WTC11 (cell line): ENCODE data around the gene TAOK2. TPM values are rescaled to one million over a fixed set of nuclear protein-coding genes. Genes with fewer than 3 reads are reported as not detected.

Experiments used
- ATAC-seq: fragments of 200-7000 bp; cut with Tn5 transposase; 2 replicates; pipeline ENCODE4 v1.10.0; 2021; ENCODE audit warnings: mild to moderate bottlenecking, moderate library complexity
- CTCF ChIA-PET: fragments of 300-600 bp; sonication (Branson Sonifier 250); formaldehyde crosslinking; loops from one replicate; lab custom pipeline; 2021; ENCODE audit warnings: antibody characterized with exemption; lab: Charles Lee
- POLR2A ChIA-PET: fragments of 350-600 bp; sonication (Branson Sonifier 250); formaldehyde crosslinking; loops from one replicate; lab custom pipeline; 2021; ENCODE audit warnings: antibody characterized with exemption; lab: Charles Lee
- DNase-seq: peaks from one replicate; pipeline ENCODE4 v3.0.0; 2021; ENCODE audit warnings: low spot score
- H3K27ac Mint-ChIP-seq: 2 replicates; pipeline ENCODE4 v1.8.0; 2021; ENCODE audit warnings: mixed read lengths
- H3K27me3 Mint-ChIP-seq: 2 replicates; pipeline ENCODE4 v1.8.0; 2021; ENCODE audit warnings: low read depth, mild to moderate bottlenecking, moderate library complexity, mixed read lengths
- H3K36me3 Mint-ChIP-seq: 2 replicates; pipeline ENCODE4 v1.8.0; 2021; ENCODE audit warnings: mixed read lengths
- H3K4me1 Mint-ChIP-seq: 2 replicates; pipeline ENCODE4 v1.8.0; 2022; ENCODE audit warnings: mixed read lengths
- H3K4me3 Mint-ChIP-seq: 2 replicates; pipeline ENCODE4 v1.8.0; 2021; ENCODE audit warnings: mild to moderate bottlenecking, moderate library complexity, mixed read lengths
- H3K9me3 Mint-ChIP-seq: 2 replicates; pipeline ENCODE4 v1.8.0; 2021; ENCODE audit warnings: mixed read lengths
- CREM ChIP-seq: sonication (generic); formaldehyde crosslinking; IDR thresholded peaks from 2 replicates; pipeline ENCODE4 v1.8.1; 2022; ENCODE audit warnings: mild to moderate bottlenecking, missing genetic modification reagents, moderate library complexity
- HMGA2 ChIP-seq: fragments of 250-450 bp; sonication (Bioruptor Pico); IDR thresholded peaks from 2 replicates; pipeline ENCODE4 v1.4.0; 2021; ENCODE audit warnings: mild to moderate bottlenecking, moderate library complexity
- IRF2 ChIP-seq: sonication (generic); formaldehyde crosslinking; IDR thresholded peaks from 2 replicates; pipeline ENCODE4 v1.8.0; 2022; ENCODE audit warnings: low read depth, missing genetic modification reagents, borderline replicate concordance
- JAZF1 ChIP-seq: fragments of 250-450 bp; sonication (Bioruptor Pico); IDR thresholded peaks from 2 replicates; pipeline ENCODE4 v1.9.0; 2021; ENCODE audit warnings: moderate library complexity, mild to moderate bottlenecking, inconsistent platforms
- KAT7 ChIP-seq: sonication (generic); formaldehyde crosslinking; IDR thresholded peaks from 2 replicates; pipeline ENCODE4 v1.8.1; 2023; ENCODE audit warnings: missing genetic modification reagents, mild to moderate bottlenecking, borderline replicate concordance
- NFYB ChIP-seq: sonication (generic); formaldehyde crosslinking; conservative IDR thresholded peaks from 2 replicates; pipeline ENCODE4 v1.8.0; 2022; ENCODE audit warnings: low read depth, missing genetic modification reagents
- NR3C1 ChIP-seq: sonication (generic); formaldehyde crosslinking; conservative IDR thresholded peaks from 2 replicates; pipeline ENCODE4 v1.8.1; 2023; ENCODE audit warnings: low read depth, mild to moderate bottlenecking, missing genetic modification reagents
- OVOL2 ChIP-seq: fragments of 250-450 bp; sonication (Bioruptor Pico); IDR thresholded peaks from 2 replicates; pipeline ENCODE4 v1.9.0; 2021; ENCODE audit warnings: mild to moderate bottlenecking, borderline replicate concordance
- TEAD4 ChIP-seq: sonication (generic); formaldehyde crosslinking; IDR thresholded peaks from 2 replicates; pipeline ENCODE4 v1.8.0; 2022; ENCODE audit warnings: mild to moderate bottlenecking, missing genetic modification reagents
- ZBTB21 ChIP-seq: sonication (generic); formaldehyde crosslinking; IDR thresholded peaks from 2 replicates; pipeline ENCODE4 v1.8.1; 2023; ENCODE audit warnings: mild to moderate bottlenecking, missing genetic modification reagents, borderline replicate concordance
- ZNF121 ChIP-seq: sonication (generic); formaldehyde crosslinking; IDR thresholded peaks from 2 replicates; pipeline ENCODE4 v1.8.0; 2023; ENCODE audit warnings: missing genetic modification reagents
- ZNF263 ChIP-seq: sonication (generic); formaldehyde crosslinking; IDR thresholded peaks from 2 replicates; pipeline ENCODE4 v1.8.1; 2022; ENCODE audit warnings: low read depth, mild to moderate bottlenecking, moderate library complexity, missing genetic modification reagents
- ZNF317 ChIP-seq: sonication (generic); formaldehyde crosslinking; IDR thresholded peaks from 2 replicates; pipeline ENCODE4 v1.8.1; 2023; ENCODE audit warnings: low read depth, mild to moderate bottlenecking, moderate library complexity, missing genetic modification reagents, borderline replicate concordance
- total RNA-seq: library from RNA; stranded (reverse); gene quantifications from 3 replicates; pipeline ENCODE4 v1.2.3, GENCODE V29; 2021
- TF ChIP-seq, protein P1 (sequence below): sonication (generic); formaldehyde crosslinking; IDR thresholded peaks from 2 replicates; pipeline ENCODE4 v1.8.1; 2023; ENCODE audit warnings: mild to moderate bottlenecking, moderate library complexity, missing genetic modification reagents
- TF ChIP-seq, protein P2 (sequence below): sonication (generic); formaldehyde crosslinking; conservative IDR thresholded peaks from 2 replicates; pipeline ENCODE4 v1.8.1; 2023; ENCODE audit warnings: mild to moderate bottlenecking, low read depth, missing genetic modification reagents, moderate library complexity
- TF ChIP-seq, protein P3 (sequence below): sonication (generic); formaldehyde crosslinking; IDR thresholded peaks from 2 replicates; pipeline ENCODE4 v1.8.1; 2023; ENCODE audit warnings: mild to moderate bottlenecking, missing genetic modification reagents, moderate library complexity
- TF ChIP-seq, protein P4 (sequence below): sonication (generic); formaldehyde crosslinking; IDR thresholded peaks from 2 replicates; pipeline ENCODE4 v1.8.1; 2022; ENCODE audit warnings: mild to moderate bottlenecking, missing genetic modification reagents, moderate library complexity, borderline replicate concordance
- TF ChIP-seq, protein P5 (sequence below): sonication (generic); formaldehyde crosslinking; IDR thresholded peaks from 2 replicates; pipeline ENCODE4 v1.8.0; 2022; ENCODE audit warnings: mild to moderate bottlenecking, missing genetic modification reagents
- TF ChIP-seq, protein P6 (sequence below): sonication (generic); formaldehyde crosslinking; IDR thresholded peaks from 2 replicates; pipeline ENCODE4 v1.8.1; 2022; ENCODE audit warnings: low read depth, mild to moderate bottlenecking, moderate library complexity, missing genetic modification reagents, borderline replicate concordance

The TAOK2 gene
- total RNA-seq, 1 experiment from 2014 or later, result 42.4 TPM

DNA sequence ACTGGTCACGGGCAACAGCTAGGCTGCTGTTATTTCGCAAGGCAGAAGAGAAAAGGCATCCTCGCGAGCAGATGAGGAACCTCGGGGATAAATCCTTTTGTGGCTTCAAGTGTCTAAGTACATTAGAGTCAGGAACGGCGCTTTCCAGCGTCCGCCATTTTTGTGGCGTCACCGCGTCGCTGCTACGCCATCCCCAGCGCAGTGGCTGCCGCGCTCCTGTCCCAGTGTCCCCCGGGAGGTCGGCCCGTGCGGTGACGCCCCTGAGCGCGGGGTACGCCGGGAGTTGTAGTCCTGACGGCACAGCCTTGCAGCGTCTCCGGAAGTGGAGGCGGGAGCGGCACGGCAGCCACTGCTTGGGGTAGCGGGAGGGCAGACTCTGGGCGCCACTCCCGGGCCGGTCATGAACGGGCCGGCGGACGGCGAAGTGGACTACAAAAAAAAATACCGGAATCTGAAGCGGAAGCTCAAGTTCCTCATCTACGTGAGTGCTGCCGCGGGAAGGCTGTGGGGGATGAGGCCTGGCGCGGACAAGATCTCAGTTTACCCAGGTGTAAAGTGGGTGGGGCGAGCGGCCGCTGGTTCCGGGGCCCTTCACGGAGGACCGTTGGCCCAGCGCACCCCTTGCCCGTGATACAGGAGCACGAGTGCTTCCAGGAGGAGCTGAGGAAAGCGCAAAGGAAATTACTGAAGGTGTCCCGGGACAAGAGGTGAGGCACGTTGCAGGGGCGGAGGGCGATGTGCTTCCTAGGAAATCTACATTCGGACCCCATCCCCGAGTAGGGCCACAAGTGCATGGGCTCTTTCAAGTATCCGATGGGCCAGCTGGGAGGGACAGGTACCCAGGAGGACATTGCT is 22.5 kb downstream of the TAOK2 start, which contains the start of gene INO80E (continued):
- TF ChIP-seq, protein P1, sequence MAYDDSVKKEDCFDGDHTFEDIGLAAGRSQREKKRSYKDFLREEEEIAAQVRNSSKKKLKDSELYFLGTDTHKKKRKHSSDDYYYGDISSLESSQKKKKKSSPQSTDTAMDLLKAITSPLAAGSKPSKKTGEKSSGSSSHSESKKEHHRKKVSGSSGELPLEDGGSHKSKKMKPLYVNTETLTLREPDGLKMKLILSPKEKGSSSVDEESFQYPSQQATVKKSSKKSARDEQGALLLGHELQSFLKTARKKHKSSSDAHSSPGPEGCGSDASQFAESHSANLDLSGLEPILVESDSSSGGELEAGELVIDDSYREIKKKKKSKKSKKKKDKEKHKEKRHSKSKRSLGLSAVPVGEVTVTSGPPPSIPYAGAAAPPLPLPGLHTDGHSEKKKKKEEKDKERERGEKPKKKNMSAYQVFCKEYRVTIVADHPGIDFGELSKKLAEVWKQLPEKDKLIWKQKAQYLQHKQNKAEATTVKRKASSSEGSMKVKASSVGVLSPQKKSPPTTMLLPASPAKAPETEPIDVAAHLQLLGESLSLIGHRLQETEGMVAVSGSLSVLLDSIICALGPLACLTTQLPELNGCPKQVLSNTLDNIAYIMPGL (CRISPR knock-in tag), result peak; percentile 56; the same call in 1 of the 2 replicates
- TF ChIP-seq CREM (CRISPR knock-in tag) (peak; percentile 95), HMGA2 (CRISPR knock-in tag) (no peak), NR3C1 (CRISPR knock-in tag) (no peak), ZNF263 (CRISPR knock-in tag) (no peak), KAT7 (CRISPR knock-in tag) (no peak)
- TF ChIP-seq, protein P2, sequence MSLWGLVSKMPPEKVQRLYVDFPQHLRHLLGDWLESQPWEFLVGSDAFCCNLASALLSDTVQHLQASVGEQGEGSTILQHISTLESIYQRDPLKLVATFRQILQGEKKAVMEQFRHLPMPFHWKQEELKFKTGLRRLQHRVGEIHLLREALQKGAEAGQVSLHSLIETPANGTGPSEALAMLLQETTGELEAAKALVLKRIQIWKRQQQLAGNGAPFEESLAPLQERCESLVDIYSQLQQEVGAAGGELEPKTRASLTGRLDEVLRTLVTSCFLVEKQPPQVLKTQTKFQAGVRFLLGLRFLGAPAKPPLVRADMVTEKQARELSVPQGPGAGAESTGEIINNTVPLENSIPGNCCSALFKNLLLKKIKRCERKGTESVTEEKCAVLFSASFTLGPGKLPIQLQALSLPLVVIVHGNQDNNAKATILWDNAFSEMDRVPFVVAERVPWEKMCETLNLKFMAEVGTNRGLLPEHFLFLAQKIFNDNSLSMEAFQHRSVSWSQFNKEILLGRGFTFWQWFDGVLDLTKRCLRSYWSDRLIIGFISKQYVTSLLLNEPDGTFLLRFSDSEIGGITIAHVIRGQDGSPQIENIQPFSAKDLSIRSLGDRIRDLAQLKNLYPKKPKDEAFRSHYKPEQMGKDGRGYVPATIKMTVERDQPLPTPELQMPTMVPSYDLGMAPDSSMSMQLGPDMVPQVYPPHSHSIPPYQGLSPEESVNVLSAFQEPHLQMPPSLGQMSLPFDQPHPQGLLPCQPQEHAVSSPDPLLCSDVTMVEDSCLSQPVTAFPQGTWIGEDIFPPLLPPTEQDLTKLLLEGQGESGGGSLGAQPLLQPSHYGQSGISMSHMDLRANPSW (CRISPR knock-in tag), result no peak
- TF ChIP-seq, protein P3, sequence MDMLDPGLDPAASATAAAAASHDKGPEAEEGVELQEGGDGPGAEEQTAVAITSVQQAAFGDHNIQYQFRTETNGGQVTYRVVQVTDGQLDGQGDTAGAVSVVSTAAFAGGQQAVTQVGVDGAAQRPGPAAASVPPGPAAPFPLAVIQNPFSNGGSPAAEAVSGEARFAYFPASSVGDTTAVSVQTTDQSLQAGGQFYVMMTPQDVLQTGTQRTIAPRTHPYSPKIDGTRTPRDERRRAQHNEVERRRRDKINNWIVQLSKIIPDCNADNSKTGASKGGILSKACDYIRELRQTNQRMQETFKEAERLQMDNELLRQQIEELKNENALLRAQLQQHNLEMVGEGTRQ (CRISPR knock-in tag), result no peak; the same call in 1 of the 2 replicates

DNA sequence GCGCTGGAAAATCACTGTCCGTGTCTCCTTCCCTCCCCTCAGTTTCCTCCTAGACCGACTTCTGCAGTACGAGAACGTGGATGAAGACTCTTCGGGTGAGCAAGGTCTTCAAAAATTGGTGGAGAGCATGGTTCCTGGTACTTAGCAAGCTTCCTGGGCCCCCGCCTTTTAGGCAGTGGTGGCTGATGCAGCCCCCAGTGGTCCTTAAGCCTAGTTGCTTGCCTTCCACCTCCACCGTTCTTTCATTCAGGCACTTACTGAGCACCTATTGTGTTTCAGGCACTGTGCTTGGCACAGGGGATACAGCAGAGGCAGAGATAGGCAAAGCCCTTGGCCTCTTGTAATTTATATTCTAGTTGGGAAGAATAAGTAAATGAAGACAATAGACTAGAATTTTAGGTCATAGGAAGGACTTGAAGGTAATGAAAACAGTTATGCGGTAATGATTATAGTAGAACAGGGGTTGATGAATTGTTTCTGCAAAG is 23.1 kb downstream of the TAOK2 start:
- Mint-ChIP-seq H3K27ac (peak overlapping the region; percentile 78), H3K36me3 (peaks cover 15% of the 10 kb centered on the region), H3K9me3 (no peaks in the 10 kb centered on the region), H3K4me1 (peaks cover 20% of the 10 kb centered on the region), H3K27me3 (no peaks in the 10 kb centered on the region), H3K4me3 (peak overlapping the region; percentile 94)
- ChIA-PET CTCF (interaction anchor here (0.9 kb wide), 1 partner anchor 35 kb away, joined by 3 read pairs; no protein-coding TSS in a partner anchor), POLR2A (interaction anchor here (0.8 kb wide), 1 partner anchor 171 kb away, joined by 3 read pairs; no protein-coding TSS in a partner anchor)
- no peak for TF ChIP-seq TEAD4 (CRISPR knock-in tag)
- no peak for TF ChIP-seq OVOL2
- ATAC-seq, result no peak
- no peak for DNase-seq

DNA sequence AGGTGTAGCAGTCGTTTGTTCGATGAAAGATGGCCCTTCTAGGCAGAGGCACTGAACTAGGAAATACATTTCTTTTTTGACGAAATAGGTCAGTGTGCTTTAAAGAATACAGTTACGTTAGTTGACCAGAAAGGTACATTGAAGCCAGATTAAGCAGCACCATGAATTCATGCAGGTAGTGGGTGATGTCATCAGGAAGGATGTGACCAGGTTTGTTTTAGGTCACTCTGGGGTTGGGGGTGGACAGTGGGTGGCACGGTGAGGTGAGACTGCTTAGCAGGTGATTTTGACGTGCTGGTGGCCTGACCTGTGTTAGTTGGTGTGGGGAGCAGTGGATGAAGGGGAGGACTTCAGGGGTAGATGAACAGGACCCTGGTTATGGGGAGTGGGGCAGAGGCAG is 25.9 kb downstream of the TAOK2 start:
- Mint-ChIP-seq H3K27ac (peak overlapping the region; percentile 73; the same call in 1 of the 2 replicates), H3K36me3 (peaks cover 18% of the 10 kb centered on the region), H3K4me1 (peaks cover 21% of the 10 kb centered on the region), H3K27me3 (no peaks in the 10 kb centered on the region), H3K4me3 (no peak overlapping the region), H3K9me3 (no peaks in the 10 kb centered on the region)
- ChIA-PET CTCF (interaction anchor here (0.6 to 1.6 kb wide), 2 partner anchors 93 to 112 kb away, joined by 3 to 4 read pairs; no protein-coding TSS in a partner anchor), POLR2A (no interaction called here)
- ATAC-seq (no peak), DNase-seq (no peak)
- TF ChIP-seq, protein P1 (CRISPR knock-in tag), result no peak
- no peak for TF ChIP-seq JAZF1 (CRISPR knock-in tag)
- TF ChIP-seq, protein P4, sequence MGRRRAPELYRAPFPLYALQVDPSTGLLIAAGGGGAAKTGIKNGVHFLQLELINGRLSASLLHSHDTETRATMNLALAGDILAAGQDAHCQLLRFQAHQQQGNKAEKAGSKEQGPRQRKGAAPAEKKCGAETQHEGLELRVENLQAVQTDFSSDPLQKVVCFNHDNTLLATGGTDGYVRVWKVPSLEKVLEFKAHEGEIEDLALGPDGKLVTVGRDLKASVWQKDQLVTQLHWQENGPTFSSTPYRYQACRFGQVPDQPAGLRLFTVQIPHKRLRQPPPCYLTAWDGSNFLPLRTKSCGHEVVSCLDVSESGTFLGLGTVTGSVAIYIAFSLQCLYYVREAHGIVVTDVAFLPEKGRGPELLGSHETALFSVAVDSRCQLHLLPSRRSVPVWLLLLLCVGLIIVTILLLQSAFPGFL, result no peak
- TF ChIP-seq IRF2 (CRISPR knock-in tag), result no peak
- TF ChIP-seq, protein P5, sequence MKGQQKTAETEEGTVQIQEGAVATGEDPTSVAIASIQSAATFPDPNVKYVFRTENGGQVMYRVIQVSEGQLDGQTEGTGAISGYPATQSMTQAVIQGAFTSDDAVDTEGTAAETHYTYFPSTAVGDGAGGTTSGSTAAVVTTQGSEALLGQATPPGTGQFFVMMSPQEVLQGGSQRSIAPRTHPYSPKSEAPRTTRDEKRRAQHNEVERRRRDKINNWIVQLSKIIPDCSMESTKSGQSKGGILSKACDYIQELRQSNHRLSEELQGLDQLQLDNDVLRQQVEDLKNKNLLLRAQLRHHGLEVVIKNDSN (CRISPR knock-in tag), result no peak
- no peak for TF ChIP-seq ZNF121 (CRISPR knock-in tag)
- TF ChIP-seq ZBTB21 (CRISPR knock-in tag), result no peak
- TF ChIP-seq, protein P6, sequence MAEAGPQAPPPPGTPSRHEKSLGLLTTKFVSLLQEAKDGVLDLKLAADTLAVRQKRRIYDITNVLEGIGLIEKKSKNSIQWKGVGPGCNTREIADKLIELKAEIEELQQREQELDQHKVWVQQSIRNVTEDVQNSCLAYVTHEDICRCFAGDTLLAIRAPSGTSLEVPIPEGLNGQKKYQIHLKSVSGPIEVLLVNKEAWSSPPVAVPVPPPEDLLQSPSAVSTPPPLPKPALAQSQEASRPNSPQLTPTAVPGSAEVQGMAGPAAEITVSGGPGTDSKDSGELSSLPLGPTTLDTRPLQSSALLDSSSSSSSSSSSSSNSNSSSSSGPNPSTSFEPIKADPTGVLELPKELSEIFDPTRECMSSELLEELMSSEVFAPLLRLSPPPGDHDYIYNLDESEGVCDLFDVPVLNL (CRISPR knock-in tag), result no peak
- no peak for TF ChIP-seq NFYB
- TF ChIP-seq ZNF317 (CRISPR knock-in tag), result no peak
